OCI-LY3 (cell line): ENCODE measurements around the gene PRPF4.

Experiments
- EZH2phosphoT487 ChIP-seq: fragments of 200-600 bp; shearing (Covaris generic); IDR thresholded peaks from 2 replicates; pipeline ENCODE4 v1.6.1; 2018; ENCODE audit warnings: antibody characterized with exemption, mixed run types, low read depth
- TF ChIP-seq, protein P1 (sequence below): fragments of 200-600, 300-600 bp; sonication (generic); IDR thresholded peaks from 2 replicates; pipeline ENCODE4 v1.5.1; 2014; ENCODE audit warnings: antibody characterized with exemption, low read length, low read depth

DNA sequence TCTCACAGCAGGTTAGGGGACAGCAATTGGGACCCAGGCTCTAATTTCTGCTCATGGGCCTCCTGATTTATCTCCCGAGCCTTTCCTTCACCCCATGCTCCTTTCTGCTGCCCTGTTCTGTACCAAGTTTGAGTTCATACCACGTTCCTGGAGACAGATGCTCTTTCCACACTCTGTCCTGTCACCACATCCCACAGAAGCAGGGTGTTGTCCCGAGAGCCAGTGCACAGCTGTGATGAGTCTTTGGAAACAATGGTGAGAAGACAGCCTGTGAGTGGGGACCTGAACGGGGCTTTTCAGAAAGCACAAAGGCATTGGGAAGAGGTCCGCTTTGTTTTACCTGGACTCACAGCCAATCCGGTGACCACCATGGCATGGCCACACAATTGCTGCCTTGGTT lies 47.2 kb downstream of the PRPF4 start:
- TF ChIP-seq, protein P1, sequence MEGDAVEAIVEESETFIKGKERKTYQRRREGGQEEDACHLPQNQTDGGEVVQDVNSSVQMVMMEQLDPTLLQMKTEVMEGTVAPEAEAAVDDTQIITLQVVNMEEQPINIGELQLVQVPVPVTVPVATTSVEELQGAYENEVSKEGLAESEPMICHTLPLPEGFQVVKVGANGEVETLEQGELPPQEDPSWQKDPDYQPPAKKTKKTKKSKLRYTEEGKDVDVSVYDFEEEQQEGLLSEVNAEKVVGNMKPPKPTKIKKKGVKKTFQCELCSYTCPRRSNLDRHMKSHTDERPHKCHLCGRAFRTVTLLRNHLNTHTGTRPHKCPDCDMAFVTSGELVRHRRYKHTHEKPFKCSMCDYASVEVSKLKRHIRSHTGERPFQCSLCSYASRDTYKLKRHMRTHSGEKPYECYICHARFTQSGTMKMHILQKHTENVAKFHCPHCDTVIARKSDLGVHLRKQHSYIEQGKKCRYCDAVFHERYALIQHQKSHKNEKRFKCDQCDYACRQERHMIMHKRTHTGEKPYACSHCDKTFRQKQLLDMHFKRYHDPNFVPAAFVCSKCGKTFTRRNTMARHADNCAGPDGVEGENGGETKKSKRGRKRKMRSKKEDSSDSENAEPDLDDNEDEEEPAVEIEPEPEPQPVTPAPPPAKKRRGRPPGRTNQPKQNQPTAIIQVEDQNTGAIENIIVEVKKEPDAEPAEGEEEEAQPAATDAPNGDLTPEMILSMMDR = no peak
- no peak for TF ChIP-seq EZH2phosphoT487
